ENCODE results near the gene CHL1.

DNA sequence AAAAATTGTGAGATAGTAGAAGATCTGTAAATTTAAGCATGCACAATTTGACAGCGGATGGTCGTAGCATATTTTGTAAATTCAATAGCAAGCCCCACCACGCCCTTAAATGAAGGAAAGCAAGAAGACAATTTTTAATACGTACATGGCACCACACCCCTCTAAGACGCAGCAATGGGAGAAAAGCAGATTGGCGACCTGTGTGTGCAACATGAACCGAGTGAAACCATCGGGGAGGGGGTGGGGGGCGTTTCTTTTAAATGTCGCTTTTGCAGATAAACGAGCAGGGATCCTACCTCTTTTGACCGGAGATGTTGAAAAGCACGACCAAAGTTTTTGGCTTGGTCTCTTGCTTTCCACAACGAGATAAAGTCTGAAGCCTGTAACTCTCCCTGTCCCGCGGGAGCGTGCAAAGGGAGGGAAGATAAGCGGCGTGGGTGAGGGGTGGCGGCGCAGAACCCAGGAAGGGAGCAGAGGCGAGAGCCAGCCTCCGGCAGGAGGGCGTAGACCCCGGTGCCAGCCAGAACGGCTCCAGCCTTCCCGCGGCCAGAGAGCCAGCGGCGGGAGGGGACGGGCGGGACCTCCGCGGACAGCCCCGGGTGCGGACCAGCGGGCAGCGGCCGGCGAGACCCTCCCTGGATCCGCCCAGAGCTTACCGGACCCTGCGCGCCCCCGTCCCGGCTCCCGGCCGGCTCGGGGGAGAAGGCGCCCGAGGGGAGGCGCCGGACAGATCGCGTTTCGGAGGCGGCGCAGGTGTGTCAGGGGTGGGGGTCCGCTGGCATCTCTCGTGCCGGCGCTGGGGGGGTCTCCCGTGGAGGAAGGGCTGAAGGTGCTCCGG is at the start of gene CHL1:
- no peak for TF ChIP-seq EZH2phosphoT487 (IDR thresholded peaks at IDR 0.05; ENCODE audit: low read length)
- TF ChIP-seq, protein P1, sequence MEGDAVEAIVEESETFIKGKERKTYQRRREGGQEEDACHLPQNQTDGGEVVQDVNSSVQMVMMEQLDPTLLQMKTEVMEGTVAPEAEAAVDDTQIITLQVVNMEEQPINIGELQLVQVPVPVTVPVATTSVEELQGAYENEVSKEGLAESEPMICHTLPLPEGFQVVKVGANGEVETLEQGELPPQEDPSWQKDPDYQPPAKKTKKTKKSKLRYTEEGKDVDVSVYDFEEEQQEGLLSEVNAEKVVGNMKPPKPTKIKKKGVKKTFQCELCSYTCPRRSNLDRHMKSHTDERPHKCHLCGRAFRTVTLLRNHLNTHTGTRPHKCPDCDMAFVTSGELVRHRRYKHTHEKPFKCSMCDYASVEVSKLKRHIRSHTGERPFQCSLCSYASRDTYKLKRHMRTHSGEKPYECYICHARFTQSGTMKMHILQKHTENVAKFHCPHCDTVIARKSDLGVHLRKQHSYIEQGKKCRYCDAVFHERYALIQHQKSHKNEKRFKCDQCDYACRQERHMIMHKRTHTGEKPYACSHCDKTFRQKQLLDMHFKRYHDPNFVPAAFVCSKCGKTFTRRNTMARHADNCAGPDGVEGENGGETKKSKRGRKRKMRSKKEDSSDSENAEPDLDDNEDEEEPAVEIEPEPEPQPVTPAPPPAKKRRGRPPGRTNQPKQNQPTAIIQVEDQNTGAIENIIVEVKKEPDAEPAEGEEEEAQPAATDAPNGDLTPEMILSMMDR (IDR thresholded peaks at IDR 0.05; ENCODE audit: low read length), result no peak

All from MM.1S (cell line).